ENCODE data around the gene ATOH8. TPM values are rescaled to one million over a fixed set of nuclear protein-coding genes. Genes with fewer than 3 reads are reported as not detected.

The ATOH8 gene
- total RNA-seq, 1 donor from 2014 or later: 13.8 TPM

GRCh38 chr2:85769236-85769982 is 15.6 kb downstream of the ATOH8 start:
- Mint-ChIP-seq H3K36me3 (no peaks in the 10 kb centered on the region), H3K27me3 (ENCODE audit: low read depth) (no peaks in the 10 kb centered on the region), H3K27ac (peak overlapping the region; percentile 96), H3K4me1 (peaks cover 91% of the 10 kb centered on the region), H3K4me3 (no peak overlapping the region), H3K9me3 (no peaks in the 10 kb centered on the region)
- no peak for DNase-seq (ENCODE audit: low spot score in 2 of 2, unreplicated experiment in 2 of 2)
- peak; percentile 62 for TF ChIP-seq CTCF (IDR thresholded peaks at IDR 0.05; ENCODE audit: unreplicated experiment)

- Mint-ChIP-seq H3K4me3 (no peak overlapping the region), H3K27me3 (ENCODE audit: low read depth) (no peaks in the 10 kb centered on the region), H3K27ac (no peak overlapping the region), H3K9me3 (no peaks in the 10 kb centered on the region), H3K36me3 (no peaks in the 10 kb centered on the region), H3K4me1 (peaks cover 89% of the 10 kb centered on the region)
- no peak for DNase-seq (ENCODE audit: low spot score in 2 of 2, unreplicated experiment in 2 of 2)
- TF ChIP-seq CTCF (IDR thresholded peaks at IDR 0.05; ENCODE audit: unreplicated experiment): peak; percentile 15
Measured at GRCh38 chr2:85769983-85770362, 16.2 kb downstream of the ATOH8 start.

GRCh38 chr2:85770369-85770768 is 16.6 kb downstream of the ATOH8 start:
- H3K4me3 Mint-ChIP-seq: no peak overlapping the region
- peaks cover 85% of the 10 kb centered on the region for H3K4me1 Mint-ChIP-seq
- H3K9me3 Mint-ChIP-seq: no peaks in the 10 kb centered on the region
- H3K27ac Mint-ChIP-seq: no peak overlapping the region
- no peak for DNase-seq (ENCODE audit: low spot score in 2 of 2, unreplicated experiment in 2 of 2)
- no peaks in the 10 kb centered on the region for H3K36me3 Mint-ChIP-seq
- H3K27me3 Mint-ChIP-seq (ENCODE audit: low read depth): no peaks in the 10 kb centered on the region
- TF ChIP-seq CTCF (IDR thresholded peaks at IDR 0.05; ENCODE audit: unreplicated experiment): no peak

- no peak for TF ChIP-seq CTCF (IDR thresholded peaks at IDR 0.05; ENCODE audit: unreplicated experiment)
- H3K36me3 Mint-ChIP-seq: no peaks in the 10 kb centered on the region
- H3K4me3 Mint-ChIP-seq: no peak overlapping the region
- no peak for DNase-seq (ENCODE audit: low spot score in 2 of 2, unreplicated experiment in 2 of 2)
- no peaks in the 10 kb centered on the region for H3K27me3 Mint-ChIP-seq (ENCODE audit: low read depth)
- H3K4me1 Mint-ChIP-seq: peaks cover 80% of the 10 kb centered on the region
- H3K27ac Mint-ChIP-seq: peak overlapping the region; percentile 43
- no peaks in the 10 kb centered on the region for H3K9me3 Mint-ChIP-seq
Measured at GRCh38 chr2:85770786-85771409, 17.1 kb downstream of the ATOH8 start.

- Mint-ChIP-seq H3K27ac (peak overlapping the region; percentile 43), H3K4me1 (peaks cover 74% of the 10 kb centered on the region), H3K9me3 (no peaks in the 10 kb centered on the region), H3K36me3 (no peaks in the 10 kb centered on the region), H3K27me3 (ENCODE audit: low read depth) (no peaks in the 10 kb centered on the region), H3K4me3 (no peak overlapping the region)
- DNase-seq (ENCODE audit: low spot score in 2 of 2, unreplicated experiment in 2 of 2): no peak
- TF ChIP-seq CTCF (IDR thresholded peaks at IDR 0.05; ENCODE audit: unreplicated experiment): no peak
Measured at GRCh38 chr2:85771486-85771885, 17.7 kb downstream of the ATOH8 start.

Data from mesothelial cell of epicardium (in vitro differentiated cells).